Gastroesophageal sphincter (tissue), 4 donors: ENCODE measurements around the gene RTKN2. TPM values are rescaled to one million over a fixed set of nuclear protein-coding genes. Genes with fewer than 3 reads are reported as not detected.
"Not testable (repeated sequence)": the region's sequence is repeated elsewhere in the genome, so short reads cannot be mapped to it uniquely, and the experiment has no call there.

Experiments
- ATAC-seq: fragments of 150-250 bp; one replicate; pipeline ENCODE4 v1.9.1; 2016; ENCODE audit warnings: mild to moderate bottlenecking, moderate library complexity
- H3K27ac ChIP-seq, 4 donors: fragments of 200-600 bp; sonication (generic) in 3 of 4; 1 replicate in 3 of 4; 2 replicates in 1 of 4; pipeline ENCODE4 v1.5.1; 2016 to 2019
- H3K27me3 ChIP-seq: fragments of 200-600 bp; sonication (generic); one replicate; pipeline ENCODE4 v1.5.1; 2019
- H3K36me3 ChIP-seq, 2 donors: fragments of 200-600 bp; sonication (generic); one replicate each; pipeline ENCODE4 v1.5.1; 2019; ENCODE audit warnings: control low read depth in 1 of 2
- H3K4me1 ChIP-seq, 3 donors: fragments of 200-600 bp; sonication (generic); 1 replicate in 2 of 3; 2 replicates in 1 of 3; pipeline ENCODE4 v1.5.1; 2016 to 2019; ENCODE audit warnings: control low read depth in 2 of 3
- H3K4me3 ChIP-seq, 2 donors: fragments of 200-600 bp; sonication (generic); one replicate each; pipeline ENCODE4 v1.5.1; 2019; ENCODE audit warnings: mild to moderate bottlenecking in 1 of 2, moderate library complexity in 1 of 2
- H3K9me3 ChIP-seq, 3 donors: fragments of 200-600 bp; sonication (generic); one replicate each; pipeline ENCODE4 v1.5.1; 2017 to 2019; ENCODE audit warnings: control low read depth in 2 of 3
- CTCF ChIP-seq, 4 experiments: fragments of 200-600 bp in 2 of 4; fragments of 450-650 bp in 2 of 4; sonication (generic) in 1 of 4; IDR thresholded peaks; one replicate each; pipeline ENCODE4 v1.5.1; 2017 to 2019; ENCODE audit warnings: antibody characterized with exemption in 4 of 4, mild to moderate bottlenecking in 2 of 4, moderate library complexity in 2 of 4
- EP300 ChIP-seq: sonication (generic); formaldehyde crosslinking; IDR thresholded peaks from one replicate; pipeline ENCODE4 v1.6.1; 2017; ENCODE audit warnings: antibody characterized with exemption, mild to moderate bottlenecking
- POLR2A ChIP-seq, 2 donors: fragments of 450-650 bp; IDR thresholded peaks; one replicate each; pipeline ENCODE4 v1.6.1; 2017; ENCODE audit warnings: antibody characterized with exemption in 2 of 2, mild to moderate bottlenecking in 2 of 2, moderate library complexity in 1 of 2
- POLR2AphosphoS5 ChIP-seq: sonication (generic); formaldehyde crosslinking; IDR thresholded peaks from one replicate; pipeline ENCODE4 v1.6.1; 2017; ENCODE audit warnings: antibody characterized with exemption
- WGBS, 2 donors: methylation state at CpG; one replicate each; pipeline ENCODE4 v1.1.5; 2018; ENCODE audit warnings: low coverage in 1 of 2; 5-methylcytosine and 5-hydroxymethylcytosine counted together
- total RNA-seq, 4 donors: library from RNA; depleted of rRNA; stranded (reverse); fragments of >200 nt; gene quantifications; one replicate each; pipeline ENCODE4 v1.1.0, GENCODE V29; 2016

The RTKN2 gene
- total RNA-seq, 4 donors from 2014 or later = not detected

- H3K27ac ChIP-seq = no peak overlapping the region
- no peaks in the 10 kb centered on the region for H3K36me3 ChIP-seq
- H3K4me1 ChIP-seq = no peaks in the 10 kb centered on the region
- H3K27me3 ChIP-seq = no peaks in the 10 kb centered on the region
- H3K4me3 ChIP-seq = no peak overlapping the region
- TF ChIP-seq CTCF (IDR thresholded peaks at IDR 0.05) (no peak), EP300 (no peak), POLR2AphosphoS5 (no peak), POLR2A (IDR thresholded peaks at IDR 0.05) (no peak)
- H3K9me3 ChIP-seq = no peaks in the 10 kb centered on the region
- ATAC-seq = no peak
These were observed 15.6 kb upstream of the RTKN2 start for GRCh38 chr10:62284221-62284620.

- 88 to 96% methylated on average over 5 to 11 of the region's 24 CpGs for WGBS, 2 donors
- not testable (repeated sequence) for H3K36me3 ChIP-seq, ATAC-seq, H3K4me1 ChIP-seq, H3K27ac ChIP-seq, H3K27me3 ChIP-seq, H3K9me3 ChIP-seq, H3K4me3 ChIP-seq
These were observed 12.7 kb upstream of the RTKN2 start for GRCh38 chr10:62281348-62281747.

GRCh38 chr10:62280392-62280791 is 11.7 kb upstream of the RTKN2 start:
- WGBS, 2 donors = 80% methylated on average over 1 of the region's 28 CpGs; no CpG with 5 or more reads in 1 of the 2 donors
- not testable (repeated sequence) for H3K36me3 ChIP-seq, H3K27ac ChIP-seq, H3K27me3 ChIP-seq, H3K4me3 ChIP-seq, H3K4me1 ChIP-seq, H3K9me3 ChIP-seq, ATAC-seq

- WGBS, 2 donors = 20 to 41% methylated on average over 2 of the region's 2 CpGs
- no peak overlapping the region for H3K27ac ChIP-seq
- TF ChIP-seq POLR2AphosphoS5 = no peak
- no peak for TF ChIP-seq EP300
- TF ChIP-seq POLR2A (IDR thresholded peaks at IDR 0.05) = no peak
- TF ChIP-seq CTCF (IDR thresholded peaks at IDR 0.05) = no peak
These were observed 9.8 kb upstream of the RTKN2 start for GRCh38 chr10:62278441-62278910.

GRCh38 chr10:62277971-62278370 is 9.3 kb upstream of the RTKN2 start:
- TF ChIP-seq CTCF (IDR thresholded peaks at IDR 0.05) (no peak), EP300 (no peak), POLR2A (IDR thresholded peaks at IDR 0.05) (no peak), POLR2AphosphoS5 (no peak)
- H3K9me3 ChIP-seq = no peaks in the 10 kb centered on the region
- no peaks in the 10 kb centered on the region for H3K27me3 ChIP-seq
- ATAC-seq = no peak
- no peak overlapping the region for H3K4me3 ChIP-seq
- H3K27ac ChIP-seq = no peak overlapping the region
- H3K36me3 ChIP-seq = no peaks in the 10 kb centered on the region
- no peaks in the 10 kb centered on the region for H3K4me1 ChIP-seq
- 88 to 100% methylated on average over 1 of the region's 1 CpG for WGBS, 2 donors

More at GRCh38 chr10:62278441-62278910, 9.8 kb upstream of the RTKN2 start:
- Histone ChIP-seq H3K4me1 (no peaks in the 10 kb centered on the region), H3K9me3 (no peaks in the 10 kb centered on the region), H3K27me3 (no peaks in the 10 kb centered on the region), H3K4me3 (no peak overlapping the region), H3K36me3 (no peaks in the 10 kb centered on the region)
- no peak for ATAC-seq

- ATAC-seq = no peak
- H3K27me3 ChIP-seq = peaks cover 14% of the 10 kb centered on the region
- H3K27ac ChIP-seq = no peak overlapping the region
- no peaks in the 10 kb centered on the region for H3K9me3 ChIP-seq
- H3K36me3 ChIP-seq = no peaks in the 10 kb centered on the region
- no peak overlapping the region for H3K4me3 ChIP-seq
- H3K4me1 ChIP-seq = peaks cover 0 to 17% (median 9%) of the 10 kb centered on the region in 3 donors
- 74 to 79% methylated on average over 4 of the region's 4 CpGs for WGBS, 2 donors
- TF ChIP-seq CTCF (IDR thresholded peaks at IDR 0.05) = no peak
- no peak for TF ChIP-seq EP300
- TF ChIP-seq POLR2A (IDR thresholded peaks at IDR 0.05) = no peak
- no peak for TF ChIP-seq POLR2AphosphoS5
These were observed 1.4 kb upstream of the RTKN2 start for GRCh38 chr10:62270020-62270419.
